Right lobe of liver (tissue), 6 donors: ENCODE results near the gene RIC3. TPM values are rescaled to one million over a fixed set of nuclear protein-coding genes. Genes with fewer than 3 reads are reported as not detected.

Source experiments
- ATAC-seq, 4 donors: fragments of 200-7000 bp; cut with Tn5 transposase; one replicate each; pipeline ENCODE4 v1.9.1; 2020; ENCODE audit warnings: mild to moderate bottlenecking in 4 of 4, moderate library complexity in 4 of 4
- DNase-seq, 3 donors: peaks; one replicate each; pipeline ENCODE4 v3.0.0-alpha.2; 2020
- H3K27ac ChIP-seq, 3 donors: fragments of 200-600 bp; one replicate each; pipeline ENCODE4 v1.8.0; 2022
- H3K27me3 ChIP-seq, 2 donors: fragments of 200-600 bp; one replicate each; pipeline ENCODE4 v1.8.0; 2022
- H3K36me3 ChIP-seq, 4 donors: fragments of 200-600 bp; sonication (generic) in 1 of 4; one replicate each; pipeline versions ENCODE4 v1.5.1 to v1.8.0; 2017 to 2022; ENCODE audit warnings: control low read depth in 1 of 4
- H3K4me1 ChIP-seq, 4 donors: fragments of 200-600 bp; sonication (generic) in 1 of 4; one replicate each; pipeline versions ENCODE4 v1.5.1 to v1.8.0; 2017 to 2022; ENCODE audit warnings: control low read depth in 1 of 4
- H3K4me3 ChIP-seq, 3 donors: fragments of 200-600 bp; one replicate each; pipeline ENCODE4 v1.8.0; 2022
- H3K9me3 ChIP-seq, 4 donors: fragments of 200-600 bp; sonication (generic) in 1 of 4; one replicate each; pipeline versions ENCODE4 v1.5.1 to v1.8.0; 2017 to 2022; ENCODE audit warnings: control low read depth in 1 of 4
- CTCF ChIP-seq, 4 donors: fragments of 200-600 bp in 3 of 4; fragments of 450-650 bp in 1 of 4; IDR thresholded peaks; one replicate each; pipeline versions ENCODE4 v1.5.1 to v1.8.0; 2016 to 2022; ENCODE audit warnings: antibody characterized with exemption in 4 of 4, mild to moderate bottlenecking in 2 of 4
- POLR2A ChIP-seq: fragments of 450-650 bp; IDR thresholded peaks from one replicate; pipeline ENCODE4 v1.6.1; 2017; ENCODE audit warnings: antibody characterized with exemption, mild to moderate bottlenecking
- WGBS: methylation state at CpG from one replicate; pipeline ENCODE4 v1.1.6; 2018; ENCODE audit warnings: low coverage, low lambda C conversion rate; ENCODE audit not compliant: insufficient coverage; ENCODE audit errors: missing lambda C conversion rate; 5-methylcytosine and 5-hydroxymethylcytosine counted together
- intact Hi-C, 2 donors: fragments of 100-400 bp; cut with DNase I; formaldehyde crosslinking; loops; one replicate each; pipeline versions ENCODE4 v1.11.2 to v1.14.1; 2022
- long read RNA-seq: library from polyadenylated mRNA; unstranded; transcript quantifications from one replicate; pipeline ENCODE4 v2.0.0, GENCODE V29; 2019
- total RNA-seq, 6 experiments: library from RNA; depleted of rRNA in 2 of 6; stranded (reverse); fragments of >200 nt in 2 of 6; fragmentation: NEBNext Ultra II Directional in 3 of 6; extraction: Animal tissue kit (Norgen Biotek cat#: 25700) in 3 of 6; gene quantifications; one replicate each; pipeline versions ENCODE4 v1.1.0 to v1.2.4, GENCODE V29; 2016 to 2023
- donor health status: DM: no; HTN: yes; CAD: no.
- donor health status: DM: no; HTN: no; CAD: no.
- donor health status: DM: no; HTN: no; CAD: no.
- donor health status: DM: no; HTN: yes; CAD: no.
- donor health status: DM: no; HTN: yes; CAD: no.

The RIC3 gene
- total RNA-seq, result 1 to 10 TPM; 1.4 to 7.3 (median 3.6) TPM
- long read RNA-seq, partial matches to known transcripts, result 0 of 1 reads
- long read RNA-seq, other reads (novel, unspliced or antisense), result 0 of 1 reads

GRCh38 chr11:8168485-8169257, at the start of gene RIC3:
Gene RIC3, minus strand, starts transcription at chr11:8169025. Its CDS starts 36 bp downstream, at chr11:8168989.
- Histone ChIP-seq H3K4me1 (no peaks in the 10 kb centered on the region), H3K27me3 (no peaks in the 10 kb centered on the region), H3K36me3 (no peaks in the 10 kb centered on the region), H3K27ac (no peak within 1 kb of the TSS), H3K9me3 (no peaks in the 10 kb centered on the region), H3K4me3 (peak within 1 kb of the TSS; percentile 33 to 62 (median 60))
- 0% methylated on average over 19 of the region's 62 CpGs for WGBS
- peak; percentile 23 to 66 (median 49) for DNase-seq
- peak; percentile 63 to 88 (median 77) for ATAC-seq
- intact Hi-C loops, result no loop called here
- TF ChIP-seq POLR2A (no peak), CTCF (IDR thresholded peaks at IDR 0.05) (no peak)

GRCh38 chr11:8218409-8218808, 49.6 kb upstream of the RIC3 start:
- intact Hi-C loops, result no loop called here
- no peaks in the 10 kb centered on the region for H3K9me3 ChIP-seq
- no peaks in the 10 kb centered on the region for H3K4me1 ChIP-seq
- H3K36me3 ChIP-seq, result no peaks in the 10 kb centered on the region
- TF ChIP-seq CTCF (IDR thresholded peaks at IDR 0.05) (no peak), POLR2A (no peak)
- DNase-seq (no peak), ATAC-seq (no peak)
- no peak overlapping the region for H3K27ac ChIP-seq
- WGBS, result 65% methylated on average over 2 of the region's 4 CpGs
- no peak overlapping the region for H3K4me3 ChIP-seq
- H3K27me3 ChIP-seq, result no peaks in the 10 kb centered on the region

- WGBS, result 89% methylated on average over 5 of the region's 11 CpGs
- no peak for TF ChIP-seq POLR2A
- no peak for TF ChIP-seq CTCF (IDR thresholded peaks at IDR 0.05)
- no peaks in the 10 kb centered on the region for H3K9me3 ChIP-seq
- no peak overlapping the region for H3K4me3 ChIP-seq
- intact Hi-C loops, result no loop called here
- no peaks in the 10 kb centered on the region for H3K27me3 ChIP-seq
- H3K4me1 ChIP-seq, result no peaks in the 10 kb centered on the region
- DNase-seq (no peak), ATAC-seq (no peak)
- no peaks in the 10 kb centered on the region for H3K36me3 ChIP-seq
- H3K27ac ChIP-seq, result no peak overlapping the region
Measured at GRCh38 chr11:8217926-8218325, 49.1 kb upstream of the RIC3 start.

GRCh38 chr11:8217136-8217535, 48.3 kb upstream of the RIC3 start:
- Histone ChIP-seq H3K4me1 (no peaks in the 10 kb centered on the region), H3K4me3 (no peak overlapping the region), H3K27ac (no peak overlapping the region), H3K36me3 (no peaks in the 10 kb centered on the region), H3K9me3 (no peaks in the 10 kb centered on the region), H3K27me3 (no peaks in the 10 kb centered on the region)
- WGBS, result 52% methylated on average over 2 of the region's 4 CpGs
- intact Hi-C loops, result no loop called here
- DNase-seq, result no peak
- no peak for ATAC-seq
- TF ChIP-seq CTCF (IDR thresholded peaks at IDR 0.05) (no peak), POLR2A (no peak)
